Tibial nerve (tissue), 4 donors: ENCODE results near the gene AR. TPM values are rescaled to one million over a fixed set of nuclear protein-coding genes. Genes with fewer than 3 reads are reported as not detected.
"Not testable (repeated sequence)": the region's sequence is repeated elsewhere in the genome, so short reads cannot be mapped to it uniquely, and the experiment has no call there.

Experiments used
- DNase-seq, 2 donors: peaks; one replicate each; pipeline ENCODE4 v3.0.0-alpha.2; 2019; ENCODE audit warnings: low spot score in 2 of 2
- H3K27ac ChIP-seq, 4 donors: fragments of 200-600 bp; sonication (generic) in 3 of 4; one replicate each; pipeline ENCODE4 v1.5.1; 2017 to 2019; ENCODE audit warnings: mild to moderate bottlenecking in 1 of 4
- H3K27me3 ChIP-seq, 2 donors: fragments of 200-600 bp; sonication (generic) in 1 of 2; one replicate each; pipeline versions ENCODE4 v1.5.1 to v1.6.0; 2017 to 2019
- H3K36me3 ChIP-seq, 3 donors: fragments of 200-600 bp; sonication (generic); one replicate each; pipeline ENCODE4 v1.5.1; 2018 to 2019
- H3K4me1 ChIP-seq, 4 donors: fragments of 200-600 bp; sonication (generic) in 3 of 4; one replicate each; pipeline ENCODE4 v1.5.1; 2017 to 2019
- H3K4me3 ChIP-seq, 4 donors: fragments of 200-600 bp; sonication (generic) in 3 of 4; one replicate each; pipeline ENCODE4 v1.5.1; 2017 to 2019; ENCODE audit warnings: mild to moderate bottlenecking in 1 of 4, moderate library complexity in 1 of 4
- H3K9me3 ChIP-seq, 4 donors: fragments of 200-600 bp; sonication (generic) in 3 of 4; one replicate each; pipeline ENCODE4 v1.5.1; 2017 to 2019
- CTCF ChIP-seq, 5 experiments: fragments of 200-600 bp in 3 of 5; fragments of 450-650 bp in 2 of 5; sonication (generic) in 3 of 5; IDR thresholded peaks; one replicate each; pipeline ENCODE4 v1.5.1; 2016 to 2019; ENCODE audit warnings: antibody characterized with exemption in 5 of 5, mild to moderate bottlenecking in 3 of 5, moderate library complexity in 2 of 5
- EP300 ChIP-seq, 2 donors: sonication (generic); formaldehyde crosslinking; IDR thresholded peaks; one replicate each; pipeline ENCODE4 v1.6.1; 2017; ENCODE audit warnings: antibody characterized with exemption in 2 of 2, mild to moderate bottlenecking in 1 of 2
- POLR2A ChIP-seq, 2 donors: fragments of 450-650 bp; IDR thresholded peaks; one replicate each; pipeline ENCODE4 v1.6.1; 2017; ENCODE audit warnings: antibody characterized with exemption in 2 of 2, mild to moderate bottlenecking in 2 of 2, moderate library complexity in 2 of 2
- WGBS, 2 donors: methylation state at CpG; one replicate each; pipeline ENCODE4 v1.1.5; 2018; 5-methylcytosine and 5-hydroxymethylcytosine counted together
- total RNA-seq, 4 donors: library from RNA; depleted of rRNA; stranded (reverse); fragments of >200 nt; gene quantifications; one replicate each; pipeline ENCODE4 v1.1.0, GENCODE V29; 2016

AR gene
- total RNA-seq, 4 donors from 2014 or later = 9.6 to 23.5 (median 14.1) TPM

- Histone ChIP-seq H3K4me3 (no peak overlapping the region), H3K36me3 (no peaks in the 10 kb centered on the region), H3K27me3 (no peaks in the 10 kb centered on the region), H3K27ac (no peak overlapping the region), H3K9me3 (peaks cover 0 to 8% (median 0%) of the 10 kb centered on the region in 4 donors), H3K4me1 (no peaks in the 10 kb centered on the region)
- no peak for DNase-seq
- no peak for TF ChIP-seq CTCF (IDR thresholded peaks at IDR 0.05)
- TF ChIP-seq POLR2A (IDR thresholded peaks at IDR 0.05) = no peak
- no peak for TF ChIP-seq EP300 (IDR thresholded peaks at IDR 0.05)
Measured at GRCh38 chrX:67624325-67624724, 80.5 kb downstream of the AR start.

- 77 to 87% methylated on average over 2 of the region's 2 CpGs for WGBS, 2 donors
- H3K27ac ChIP-seq = no peak overlapping the region
Measured at GRCh38 chrX:67635424-67635823, 91.6 kb downstream of the AR start.

GRCh38 chrX:67636532-67636931, 92.7 kb downstream of the AR start:
- Histone ChIP-seq H3K4me1 (no peaks in the 10 kb centered on the region), H3K4me3 (no peak overlapping the region)
- TF ChIP-seq POLR2A (IDR thresholded peaks at IDR 0.05) = no peak
- no peak for TF ChIP-seq CTCF (IDR thresholded peaks at IDR 0.05)
- no peak for TF ChIP-seq EP300 (IDR thresholded peaks at IDR 0.05)

More at GRCh38 chrX:67635424-67635823, 91.6 kb downstream of the AR start:
- TF ChIP-seq CTCF (IDR thresholded peaks at IDR 0.05) (no peak), EP300 (IDR thresholded peaks at IDR 0.05) (no peak), POLR2A (IDR thresholded peaks at IDR 0.05) (no peak)
- Histone ChIP-seq H3K9me3 (no peaks in the 10 kb centered on the region), H3K4me1 (no peaks in the 10 kb centered on the region), H3K27me3 (no peaks in the 10 kb centered on the region), H3K36me3 (no peaks in the 10 kb centered on the region), H3K4me3 (no peak overlapping the region)
- DNase-seq = no peak

GRCh38 chrX:67637293-67637692, 93.5 kb downstream of the AR start:
- H3K27ac ChIP-seq, DNase-seq, H3K27me3 ChIP-seq, H3K36me3 ChIP-seq, H3K4me3 ChIP-seq, H3K9me3 ChIP-seq, H3K4me1 ChIP-seq: not testable (repeated sequence)
- 87 to 100% methylated on average over 1 to 3 of the region's 3 CpGs for whole genome bisulfite sequencing, 2 donors

More at GRCh38 chrX:67636532-67636931, 92.7 kb downstream of the AR start:
- Histone ChIP-seq H3K9me3 (no peaks in the 10 kb centered on the region), H3K27me3 (no peaks in the 10 kb centered on the region), H3K27ac (no peak overlapping the region), H3K36me3 (no peaks in the 10 kb centered on the region)
- no peak for DNase-seq

GRCh38 chrX:67648361-67648760, 104.5 kb downstream of the AR start:
- DNase-seq = no peak
- TF ChIP-seq CTCF (IDR thresholded peaks at IDR 0.05) (no peak), EP300 (IDR thresholded peaks at IDR 0.05) (no peak), POLR2A (IDR thresholded peaks at IDR 0.05) (no peak)
- Histone ChIP-seq H3K4me3 (no peak overlapping the region), H3K27me3 (peaks cover 0 to 2% of the 10 kb centered on the region in 2 donors), H3K27ac (no peak overlapping the region), H3K4me1 (no peaks in the 10 kb centered on the region), H3K36me3 (no peaks in the 10 kb centered on the region), H3K9me3 (no peaks in the 10 kb centered on the region)
- 73 to 89% methylated on average over 4 of the region's 4 CpGs for WGBS, 2 donors
